ENCODE data around the gene CA7.

- no peak for TF ChIP-seq EZH2phosphoT487 (IDR thresholded peaks at IDR 0.05; ENCODE audit: insufficient read depth, low read depth)
- no peak for TF ChIP-seq EZH2 (IDR thresholded peaks at IDR 0.05; ENCODE audit: insufficient read depth, poor library complexity, severe bottlenecking)
These were observed 3.4 kb downstream of the CA7 start for GRCh38 chr16:66847533-66848067.
